Endothelial cell of umbilical vein (primary cell): Measurements from ENCODE around the gene CCDC85C. TPM values are rescaled to one million over a fixed set of nuclear protein-coding genes. Genes with fewer than 3 reads are reported as not detected.

Source experiments
- BruUV-seq: library from RNA; stranded (reverse); fragments of 400-500 nt; replicated peaks from 2 replicates; lab custom pipeline; 2021; lab: Mats Ljungman, UMichigan
- CTCF ChIA-PET: fragments of 300-600, 350-600 bp; sonication (Branson Sonifier 250); formaldehyde crosslinking; loops from one replicate; lab custom pipeline; 2021; ENCODE audit warnings: antibody characterized with exemption, inconsistent platforms; lab: Charles Lee
- POLR2A ChIA-PET: fragments of 300-600, 350-600 bp; sonication (Branson Sonifier 250); formaldehyde crosslinking; loops from one replicate; lab custom pipeline; 2021; ENCODE audit warnings: antibody characterized with exemption, inconsistent platforms; lab: Charles Lee
- DNase-seq: peaks from one replicate; pipeline ENCODE4 v3.0.0-alpha.2; 2011; ENCODE audit warnings: low read depth, low spot score
- FAIRE-seq: peaks from 2 replicates; lab custom pipeline; 2011; peaks lifted over from hg19 to GRCh38; lab: Jason Lieb, UNC
- H2AFZ ChIP-seq: 2 replicates; pipeline ENCODE4 v1.6.0; 2012; ENCODE audit warnings: low read depth, low read length, control low read depth, inconsistent platforms
- H3K27ac ChIP-seq: 2 replicates; pipeline ENCODE4 v1.5.1; 2011; ENCODE audit warnings: low read depth, mild to moderate bottlenecking, control low read depth, low read length, moderate library complexity; ENCODE audit not compliant: insufficient read depth
- H3K27me3 ChIP-seq, 2 experiments: 2 replicates each; pipeline versions ENCODE4 v1.6.0 to v1.6.1; 2011; ENCODE audit warnings: low read length in 2 of 2, mixed read lengths in 1 of 2; ENCODE audit not compliant: control insufficient read depth in 2 of 2, insufficient read depth in 2 of 2
- H3K36me3 ChIP-seq, 2 experiments: 2 replicates in 1 of 2; 3 replicates in 1 of 2; pipeline ENCODE4 v1.5.1; 2011; ENCODE audit warnings: low read length in 2 of 2, mild to moderate bottlenecking in 1 of 2, moderate library complexity in 1 of 2; ENCODE audit not compliant: control insufficient read depth in 2 of 2, insufficient read depth in 2 of 2; ENCODE audit errors: extremely low read depth in 1 of 2
- H3K4me1 ChIP-seq: 3 replicates; pipeline ENCODE4 v1.5.1; 2011; ENCODE audit warnings: mild to moderate bottlenecking, low read length; ENCODE audit not compliant: control insufficient read depth, insufficient read depth; ENCODE audit errors: extremely low read depth
- H3K4me2 ChIP-seq: 2 replicates; pipeline ENCODE4 v1.6.1; 2011; ENCODE audit warnings: low read length, control low read depth, mixed read lengths; ENCODE audit not compliant: insufficient read depth
- H3K4me3 ChIP-seq, 3 experiments: fragments of 200-600 bp in 1 of 3; sonication (generic), shearing (Covaris generic) in 1 of 3; replicated peaks in 1 of 3; 2 replicates each; pipeline ENCODE4 v1.5.1; 2011 to 2016; ENCODE audit warnings: control low read depth in 3 of 3, low read length in 3 of 3, mild to moderate bottlenecking in 2 of 3, inconsistent platforms in 1 of 3, low read depth in 1 of 3, moderate library complexity in 1 of 3; ENCODE audit not compliant: insufficient read depth in 1 of 3
- H3K79me2 ChIP-seq: 2 replicates; pipeline ENCODE4 v1.6.0; 2012; ENCODE audit warnings: low read length, inconsistent platforms; ENCODE audit not compliant: control insufficient read depth, insufficient read depth
- H3K9ac ChIP-seq: replicated peaks from 2 replicates; pipeline ENCODE3; 2011; ENCODE audit warnings: low read length, control low read depth; ENCODE audit not compliant: insufficient read depth; ENCODE audit errors: extremely low read depth
- H3K9me1 ChIP-seq: replicated peaks from 3 replicates; pipeline ENCODE4 v1.6.0; 2011; ENCODE audit warnings: mild to moderate bottlenecking, low read length; ENCODE audit not compliant: control insufficient read depth, insufficient read depth; ENCODE audit errors: extremely low read depth
- H3K9me3 ChIP-seq: replicated peaks from 2 replicates; pipeline ENCODE4 v1.5.1; 2012; ENCODE audit warnings: low read length, inconsistent platforms; ENCODE audit not compliant: control insufficient read depth, insufficient read depth
- H4K20me1 ChIP-seq: replicated peaks from 2 replicates; pipeline ENCODE3; 2011; ENCODE audit warnings: mild to moderate bottlenecking, low read length; ENCODE audit not compliant: control insufficient read depth, insufficient read depth; ENCODE audit errors: extremely low read depth
- EZH2 ChIP-seq: IDR thresholded peaks from 2 replicates; pipeline ENCODE4 v1.6.1; 2012; ENCODE audit warnings: borderline replicate concordance, low read depth, mild to moderate bottlenecking, moderate library complexity, low read length, inconsistent platforms; ENCODE audit not compliant: severe bottlenecking
- FOS ChIP-seq: IDR thresholded peaks from 2 replicates; pipeline ENCODE4 v1.6.1; 2011; ENCODE audit warnings: mild to moderate bottlenecking, low read length, moderate library complexity, borderline replicate concordance; ENCODE audit not compliant: insufficient read depth
- GATA2 ChIP-seq: IDR thresholded peaks from 2 replicates; pipeline ENCODE4 v1.7.0; 2011; ENCODE audit warnings: low read depth, mild to moderate bottlenecking, moderate library complexity, mixed read lengths, low read length; ENCODE audit not compliant: insufficient read length, insufficient read depth
- JUN ChIP-seq: IDR thresholded peaks from 2 replicates; pipeline ENCODE4 v1.6.1; 2011; ENCODE audit warnings: borderline replicate concordance, low read depth; ENCODE audit not compliant: insufficient read length, insufficient read depth
- MYC ChIP-seq: IDR thresholded peaks from one replicate; pipeline ENCODE4 v1.6.1; 2011; ENCODE audit warnings: mild to moderate bottlenecking, low read depth, low read length
- POLR2A ChIP-seq: IDR thresholded peaks from 2 replicates; pipeline ENCODE4 v1.6.1; 2012; ENCODE audit warnings: low read depth, mild to moderate bottlenecking, control low read depth, low read length
- POLR2AphosphoS5 ChIP-seq: IDR thresholded peaks from 2 replicates; pipeline ENCODE4 v1.6.1; 2012; ENCODE audit warnings: low read depth, mild to moderate bottlenecking, control low read depth, low read length, moderate library complexity; ENCODE audit not compliant: insufficient read depth
- dilution Hi-C: fragments of 300-500 bp; cut with MboI; formaldehyde crosslinking; loops from one replicate; pipeline ENCODE4 v1.15.0; 2019; ENCODE audit warnings: low sequenced_read_pairs; ENCODE audit not compliant: extremely low pct_ligation_motif_present
- intact Hi-C: fragments of 100-400 bp; cut with micrococcal nuclease; formaldehyde crosslinking; loops from one replicate; pipeline ENCODE4 v1.10.0; 2022
- polyA plus RNA-seq, 4 experiments: library from polyadenylated mRNA; depleted of rRNA in 3 of 4; stranded (reverse) in 3 of 4; unstranded in 1 of 4; fragments of >200 nt; gene quantifications; 2 replicates each; pipeline versions ENCODE4 v1.2.1 to v1.2.3, GENCODE V29; 2011 to 2012; ENCODE audit warnings: missing spikeins in 1 of 4
- total RNA-seq: library from RNA; stranded (reverse); gene quantifications from 2 replicates; pipeline ENCODE4 v1.2.3, GENCODE V29; 2021
- TF ChIP-seq, protein P1 (sequence below): IDR thresholded peaks from 2 replicates; pipeline ENCODE4 v1.6.1; 2011; ENCODE audit not compliant: insufficient read depth, insufficient read length
- TF ChIP-seq, protein P2 (sequence below), 2 donors: IDR thresholded peaks; 1 replicate in 1 of 2; 2 replicates in 1 of 2; pipeline ENCODE4 v1.5.1; 2011; ENCODE audit warnings: low read length in 2 of 2, mild to moderate bottlenecking in 2 of 2, moderate library complexity in 2 of 2, control low read depth in 1 of 2, inconsistent platforms in 1 of 2, low read depth in 1 of 2; ENCODE audit not compliant: insufficient read depth in 1 of 2; ENCODE audit errors: extremely low read depth in 1 of 2

Gene CCDC85C
- total and polyA plus RNA-seq, 2 donors (not counting 3 experiments of a cell fraction or from before 2014, with no cell fraction given), result 7.5 to 17.8 TPM

DNA sequence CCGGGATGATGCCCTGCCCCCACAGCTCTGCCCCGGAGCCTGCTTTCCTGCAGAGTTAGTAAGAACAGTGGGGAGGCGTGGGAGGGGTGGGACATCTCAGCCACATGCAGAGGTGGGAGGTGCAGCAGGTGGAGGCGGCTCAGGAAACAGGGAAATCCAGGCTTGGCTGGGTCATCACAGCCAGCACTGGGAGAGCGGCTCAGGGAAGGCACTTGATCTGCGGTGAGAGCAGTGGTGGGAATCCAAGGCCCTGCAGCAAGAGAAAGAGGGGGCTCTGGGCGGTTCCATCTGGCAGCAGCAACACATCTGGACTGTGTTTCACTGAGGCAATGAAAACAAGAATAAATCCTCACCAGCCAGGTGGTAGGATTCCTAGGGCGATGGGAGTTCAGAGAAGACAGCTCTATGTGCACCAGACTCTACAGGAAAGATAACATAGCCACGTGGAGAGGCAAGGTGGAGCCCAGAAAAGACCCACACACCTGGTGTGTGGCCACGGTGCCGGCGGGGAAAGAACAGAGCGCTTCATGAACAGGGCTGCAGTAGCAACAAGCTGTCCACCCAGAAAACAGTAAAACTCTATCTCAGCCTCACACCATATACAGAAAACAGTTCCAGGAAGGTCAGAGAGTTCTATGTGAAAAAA, 57.6 kb downstream of the CCDC85C start:
- TF ChIP-seq POLR2A, result no peak
- no peak for TF ChIP-seq JUN
- TF ChIP-seq, protein P1, sequence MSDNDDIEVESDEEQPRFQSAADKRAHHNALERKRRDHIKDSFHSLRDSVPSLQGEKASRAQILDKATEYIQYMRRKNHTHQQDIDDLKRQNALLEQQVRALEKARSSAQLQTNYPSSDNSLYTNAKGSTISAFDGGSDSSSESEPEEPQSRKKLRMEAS, result no peak
- no peak for TF ChIP-seq GATA2
- TF ChIP-seq MYC, result no peak
- no peak for TF ChIP-seq EZH2
- no peak for TF ChIP-seq FOS
- no peak for TF ChIP-seq POLR2AphosphoS5
- TF ChIP-seq, protein P2, sequence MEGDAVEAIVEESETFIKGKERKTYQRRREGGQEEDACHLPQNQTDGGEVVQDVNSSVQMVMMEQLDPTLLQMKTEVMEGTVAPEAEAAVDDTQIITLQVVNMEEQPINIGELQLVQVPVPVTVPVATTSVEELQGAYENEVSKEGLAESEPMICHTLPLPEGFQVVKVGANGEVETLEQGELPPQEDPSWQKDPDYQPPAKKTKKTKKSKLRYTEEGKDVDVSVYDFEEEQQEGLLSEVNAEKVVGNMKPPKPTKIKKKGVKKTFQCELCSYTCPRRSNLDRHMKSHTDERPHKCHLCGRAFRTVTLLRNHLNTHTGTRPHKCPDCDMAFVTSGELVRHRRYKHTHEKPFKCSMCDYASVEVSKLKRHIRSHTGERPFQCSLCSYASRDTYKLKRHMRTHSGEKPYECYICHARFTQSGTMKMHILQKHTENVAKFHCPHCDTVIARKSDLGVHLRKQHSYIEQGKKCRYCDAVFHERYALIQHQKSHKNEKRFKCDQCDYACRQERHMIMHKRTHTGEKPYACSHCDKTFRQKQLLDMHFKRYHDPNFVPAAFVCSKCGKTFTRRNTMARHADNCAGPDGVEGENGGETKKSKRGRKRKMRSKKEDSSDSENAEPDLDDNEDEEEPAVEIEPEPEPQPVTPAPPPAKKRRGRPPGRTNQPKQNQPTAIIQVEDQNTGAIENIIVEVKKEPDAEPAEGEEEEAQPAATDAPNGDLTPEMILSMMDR (IDR thresholded peaks at IDR 0.05; ENCODE audit: extremely low read depth in 1 of 2, insufficient read depth in 1 of 2, low read depth in 1 of 2, low read length in 2 of 2), result no peak
- Histone ChIP-seq H3K27ac (no peak overlapping the region), H2AFZ (no peak overlapping the region), H3K9ac (no peak overlapping the region), H3K27me3 (no peaks in the 10 kb centered on the region), H3K9me1 (no peaks in the 10 kb centered on the region), H3K4me1 (no peaks in the 10 kb centered on the region), H3K4me2 (no peak overlapping the region), H3K79me2 (no peaks in the 10 kb centered on the region), H3K4me3 (no peak overlapping the region), H3K9me3 (no peaks in the 10 kb centered on the region), H3K36me3 (no peaks in the 10 kb centered on the region), H4K20me1 (no peaks in the 10 kb centered on the region)
- no peak for DNase-seq
- POLR2A ChIA-PET, result no interaction called here
- BruUV-seq, result no TSS peak
- no peak for FAIRE-seq
- intact Hi-C loops (no loop called here), dilution Hi-C loops (no loop called here)
- CTCF ChIA-PET, result interaction anchor here (1.0 kb wide), 1 partner anchor 184 kb away, joined by 3 read pairs; no protein-coding TSS in a partner anchor
